Mesodermal cell (in vitro differentiated cells): ENCODE data around the gene TBCD.
"Not testable (repeated sequence)": the region's sequence is repeated elsewhere in the genome, so short reads cannot be mapped to it uniquely, and the experiment has no call there.

Experiments used
- H3K27ac ChIP-seq: 2 replicates; pipeline ENCODE4 v1.7.0; 2013; ENCODE audit warnings: mild to moderate bottlenecking, low read depth, low read length, moderate library complexity; ENCODE audit not compliant: severe bottlenecking
- H3K36me3 ChIP-seq: 2 replicates; pipeline ENCODE4 v1.7.1; 2013; ENCODE audit warnings: mild to moderate bottlenecking, low read length, moderate library complexity; ENCODE audit not compliant: control insufficient read depth, insufficient read depth
- H3K4me1 ChIP-seq: one replicate; pipeline ENCODE4 v1.7.1; 2013; ENCODE audit warnings: mild to moderate bottlenecking, low read length; ENCODE audit not compliant: insufficient read depth, control insufficient read depth, poor library complexity, severe bottlenecking
- H3K4me3 ChIP-seq: 2 replicates; pipeline ENCODE4 v1.7.0; 2013; ENCODE audit warnings: low read length, control low read depth, mild to moderate bottlenecking; ENCODE audit not compliant: insufficient read depth, poor library complexity, severe bottlenecking; ENCODE audit errors: extremely low read depth
- H3K9me3 ChIP-seq: 2 replicates; pipeline ENCODE4 v1.7.1; 2013; ENCODE audit warnings: mild to moderate bottlenecking, low read length, moderate library complexity; ENCODE audit not compliant: control insufficient read depth
- WGBS, 2 experiments: methylation state at CpG; one replicate each; pipeline ENCODE4 v1.1.5; 2013; ENCODE audit warnings: missing lambda C conversion rate in 2 of 2; ENCODE audit not compliant: insufficient coverage in 2 of 2; 5-methylcytosine and 5-hydroxymethylcytosine counted together

The TBCD gene

GRCh38 chr17:82976982-82977488 lies 225.2 kb downstream of the TBCD start:
- no peak overlapping the region for H3K4me3 ChIP-seq
- 96 to 97% methylated on average over 23 to 24 of the region's 29 CpGs for WGBS, 2 experiments

GRCh38 chr17:82977606-82978005 lies 225.7 kb downstream of the TBCD start:
- no peaks in the 10 kb centered on the region for H3K36me3 ChIP-seq
- no peaks in the 10 kb centered on the region for H3K4me1 ChIP-seq
- H3K9me3 ChIP-seq = no peaks in the 10 kb centered on the region
- no peak overlapping the region for H3K4me3 ChIP-seq
- no peak overlapping the region for H3K27ac ChIP-seq
- 92 to 95% methylated on average over 19 to 20 of the region's 20 CpGs for WGBS, 2 experiments

More at GRCh38 chr17:82976982-82977488, 225.2 kb downstream of the TBCD start:
- H3K4me1 ChIP-seq = no peaks in the 10 kb centered on the region
- no peak overlapping the region for H3K27ac ChIP-seq
- no peaks in the 10 kb centered on the region for H3K9me3 ChIP-seq
- H3K36me3 ChIP-seq = no peaks in the 10 kb centered on the region

- no peaks in the 10 kb centered on the region for H3K36me3 ChIP-seq
- WGBS, 2 experiments = 90% methylated on average over 2 of the region's 3 CpGs; no CpG with 5 or more reads in 1 of the 2 experiments
- no peaks in the 10 kb centered on the region for H3K9me3 ChIP-seq
- H3K4me3 ChIP-seq = no peak overlapping the region
- no peaks in the 10 kb centered on the region for H3K4me1 ChIP-seq
- no peak overlapping the region for H3K27ac ChIP-seq
Observed at GRCh38 chr17:82978765-82979349, 227.0 kb downstream of the TBCD start.

GRCh38 chr17:82979718-82980117 lies 227.9 kb downstream of the TBCD start:
- Histone ChIP-seq H3K36me3 (no peaks in the 10 kb centered on the region), H3K4me3 (no peak overlapping the region), H3K27ac (no peak overlapping the region), H3K9me3 (no peaks in the 10 kb centered on the region), H3K4me1 (no peaks in the 10 kb centered on the region)
- WGBS, 2 experiments = no CpG with 5 or more reads among the region's 1 CpG

- Histone ChIP-seq H3K4me1 (peaks cover 2% of the 10 kb centered on the region), H3K36me3 (no peaks in the 10 kb centered on the region), H3K9me3 (no peaks in the 10 kb centered on the region), H3K27ac (no peak overlapping the region), H3K4me3 (no peak overlapping the region)
- WGBS, 2 experiments = 80 to 87% methylated on average over 3 to 5 of the region's 9 CpGs
Observed at GRCh38 chr17:82980632-82981031, 228.8 kb downstream of the TBCD start.

GRCh38 chr17:82981141-82981730 lies 229.4 kb downstream of the TBCD start:
- no peak overlapping the region for H3K27ac ChIP-seq
- WGBS, 2 experiments = 87 to 90% methylated on average over 14 to 15 of the region's 15 CpGs
- peaks cover 8% of the 10 kb centered on the region for H3K4me1 ChIP-seq
- no peaks in the 10 kb centered on the region for H3K9me3 ChIP-seq
- no peak overlapping the region for H3K4me3 ChIP-seq
- H3K36me3 ChIP-seq = no peaks in the 10 kb centered on the region

- WGBS, 2 experiments = 86 to 92% methylated on average over 17 to 27 of the region's 27 CpGs
- Histone ChIP-seq H3K9me3 (no peaks in the 10 kb centered on the region), H3K4me3 (no peak overlapping the region), H3K4me1 (peaks cover 11% of the 10 kb centered on the region), H3K27ac (no peak overlapping the region), H3K36me3 (no peaks in the 10 kb centered on the region)
Observed at GRCh38 chr17:82983510-82984248, 231.8 kb downstream of the TBCD start.

- H3K4me1 ChIP-seq = peaks cover 11% of the 10 kb centered on the region
- H3K36me3 ChIP-seq, H3K4me3 ChIP-seq, H3K27ac ChIP-seq, H3K9me3 ChIP-seq: not testable (repeated sequence)
- 87 to 95% methylated on average over 9 to 12 of the region's 12 CpGs for WGBS, 2 experiments
Observed at GRCh38 chr17:82984249-82984617, 232.4 kb downstream of the TBCD start.

- H3K36me3 ChIP-seq = no peaks in the 10 kb centered on the region
- 92 to 96% methylated on average over 11 of the region's 15 CpGs for WGBS, 2 experiments
- H3K27ac ChIP-seq = no peak overlapping the region
Observed at GRCh38 chr17:82984751-82985427, 233.0 kb downstream of the TBCD start.

GRCh38 chr17:82985428-82985805 lies 233.6 kb downstream of the TBCD start:
- Histone ChIP-seq H3K27ac (no peak overlapping the region), H3K9me3 (no peaks in the 10 kb centered on the region)
- WGBS, 2 experiments = 91 to 93% methylated on average over 7 to 10 of the region's 11 CpGs

More at GRCh38 chr17:82984751-82985427, 233.0 kb downstream of the TBCD start:
- Histone ChIP-seq H3K4me1 (peaks cover 11% of the 10 kb centered on the region), H3K9me3 (no peaks in the 10 kb centered on the region), H3K4me3 (no peak overlapping the region)

More at GRCh38 chr17:82985428-82985805, 233.6 kb downstream of the TBCD start:
- no peak overlapping the region for H3K4me3 ChIP-seq
- H3K36me3 ChIP-seq = no peaks in the 10 kb centered on the region
- H3K4me1 ChIP-seq = peaks cover 11% of the 10 kb centered on the region
